ENCODE measurements around the gene MASP1.
"Not testable (repeated sequence)": the region's sequence is repeated elsewhere in the genome, so short reads cannot be mapped to it uniquely, and the experiment has no call there.

The MASP1 gene

DNA sequence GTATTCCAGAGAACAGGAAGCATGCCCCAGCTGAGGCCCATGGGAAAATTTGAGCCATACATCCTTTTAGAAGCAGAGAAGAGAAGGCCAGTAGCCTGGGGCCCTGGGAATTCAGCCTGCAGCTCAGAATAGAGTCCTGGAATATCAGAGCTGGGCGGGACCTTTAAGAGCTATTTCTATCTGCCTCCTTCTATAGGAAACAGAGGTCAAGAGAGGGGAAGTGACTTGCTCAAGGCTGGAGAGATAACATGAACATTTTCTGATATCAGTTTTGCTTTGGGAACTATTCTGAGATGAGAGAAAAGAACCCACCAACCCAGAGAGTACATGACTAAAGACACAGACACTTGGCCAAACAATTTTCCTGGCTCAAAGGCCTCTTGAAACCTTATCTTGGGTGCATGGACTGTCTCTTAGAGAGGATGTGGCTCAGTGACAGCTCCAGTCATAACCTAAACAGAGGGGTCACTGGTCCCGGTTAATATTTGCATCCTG is 26.0 kb downstream of the MASP1 start:
- no peak for DNase-seq
- no peak for ATAC-seq

DNA sequence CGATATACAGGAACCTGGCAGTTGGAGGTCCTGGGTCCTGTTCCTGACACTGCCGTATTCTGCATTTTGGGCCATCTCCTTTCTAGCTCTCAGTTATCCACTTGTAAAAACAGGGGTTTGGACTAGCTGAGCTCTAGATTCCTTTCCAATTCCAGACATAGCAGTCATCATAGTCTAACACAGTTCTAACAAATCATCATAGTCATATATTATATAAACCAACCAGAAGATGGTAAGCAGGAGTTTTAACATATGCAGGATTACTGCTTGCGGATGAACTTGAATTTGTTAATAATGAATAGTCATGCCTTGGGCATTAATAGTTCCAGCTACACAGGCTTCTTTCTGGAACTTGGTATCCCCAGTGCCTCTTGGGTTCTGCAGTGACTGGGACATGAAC is 26.6 kb downstream of the MASP1 start:
- no peak for ATAC-seq
- no peak for DNase-seq

DNA sequence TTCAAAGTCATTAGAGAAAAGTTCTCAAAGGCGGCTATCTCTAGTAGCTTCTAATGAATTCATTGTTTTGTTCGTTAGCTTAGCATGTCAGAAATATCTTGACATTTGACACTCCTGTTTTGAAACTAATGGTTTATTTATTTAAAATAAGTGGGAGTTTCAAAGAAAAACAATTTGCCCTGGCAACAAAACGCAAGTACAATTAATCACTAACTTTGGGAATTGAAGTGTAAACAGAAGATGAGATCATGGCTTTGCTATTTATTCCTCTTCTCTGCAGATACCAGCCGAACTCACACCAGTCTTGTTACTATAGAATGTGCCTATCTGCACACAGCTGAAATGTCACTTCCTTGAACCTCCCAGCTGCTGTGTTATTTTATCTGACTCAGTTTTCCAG is 27.5 kb downstream of the MASP1 start:
- DNase-seq (no peak), ATAC-seq (no peak)

DNA sequence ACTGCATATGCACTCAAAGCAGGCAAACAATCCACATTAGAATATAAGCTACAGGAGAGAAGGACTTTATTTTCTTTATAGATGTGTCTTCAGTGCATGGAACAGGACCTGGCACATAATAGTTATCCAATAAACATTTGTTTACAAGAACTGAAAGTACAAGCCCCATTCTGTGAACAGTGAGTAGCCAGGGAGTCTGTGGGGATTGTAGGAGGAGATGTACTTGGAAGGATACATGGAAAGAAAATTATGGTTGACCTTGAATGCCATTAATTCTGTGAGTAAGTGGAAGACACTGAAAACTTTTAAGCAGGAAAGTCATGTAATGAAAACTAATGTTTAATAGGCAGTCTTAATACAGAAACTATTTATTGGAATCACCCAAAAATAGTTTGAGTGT is 28.3 kb downstream of the MASP1 start:
- no peak for DNase-seq
- ATAC-seq = no peak

DNA sequence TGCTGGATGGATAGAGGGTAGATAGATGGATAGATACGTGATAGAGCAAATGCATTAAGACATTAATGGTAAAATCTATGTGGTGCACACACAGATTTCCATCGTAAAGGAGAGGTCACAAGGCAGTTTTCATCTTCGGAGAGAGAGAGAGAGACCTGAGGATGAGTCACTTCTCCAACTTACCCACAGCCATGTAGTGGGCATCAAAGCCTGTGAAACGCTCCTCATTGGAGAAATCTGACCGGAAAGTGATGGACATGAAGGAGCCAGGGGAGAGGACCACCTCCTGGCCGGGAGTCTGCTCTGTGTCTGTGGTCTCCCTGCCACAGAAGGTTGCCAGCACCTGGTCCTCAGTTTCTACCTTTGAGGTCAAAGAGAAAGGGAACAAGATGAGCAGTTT is 29.2 kb downstream of the MASP1 start:
- no peak for ATAC-seq
- no peak for DNase-seq

DNA sequence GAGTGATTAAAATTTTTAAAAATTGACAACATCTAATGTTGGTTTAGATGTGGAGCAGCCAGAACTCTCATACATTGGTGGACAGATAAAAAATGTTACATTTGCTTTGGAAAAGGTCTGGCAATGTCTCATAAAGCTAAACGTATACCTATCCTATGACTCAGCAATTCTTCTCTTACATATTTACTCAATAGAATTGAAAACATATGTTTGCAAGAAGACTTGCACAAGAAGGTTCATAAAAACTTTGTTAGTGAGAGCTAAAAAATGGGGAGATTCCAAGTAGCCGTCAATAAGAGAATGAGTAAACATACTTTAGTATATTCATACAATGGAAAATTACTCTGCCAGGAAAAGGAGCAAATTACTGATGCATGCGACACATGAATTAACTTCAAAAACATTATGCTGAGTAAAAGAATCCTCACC is 30.0 kb downstream of the MASP1 start:
- no peak for ATAC-seq
- no peak for DNase-seq

DNA sequence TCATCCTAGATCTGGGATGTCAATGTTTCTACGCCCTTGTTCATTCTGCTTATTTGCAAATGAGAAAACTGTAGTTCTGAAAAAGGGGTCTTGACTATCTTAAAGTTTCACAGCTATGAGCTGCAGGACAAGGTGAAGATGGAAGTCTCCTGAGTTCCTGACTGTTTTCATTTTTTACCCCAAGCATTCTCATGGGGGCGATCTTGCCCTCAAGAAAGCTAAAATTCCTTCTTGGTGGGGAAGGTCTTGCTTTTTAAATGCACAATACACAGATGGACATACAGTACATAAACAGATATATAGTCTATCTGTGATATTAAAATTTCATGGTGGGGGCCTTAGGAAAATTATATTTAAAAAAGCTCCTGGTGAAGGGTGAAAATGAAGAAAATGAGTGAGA is 32.4 kb downstream of the MASP1 start:
- ATAC-seq (no peak), DNase-seq (no peak)

DNA sequence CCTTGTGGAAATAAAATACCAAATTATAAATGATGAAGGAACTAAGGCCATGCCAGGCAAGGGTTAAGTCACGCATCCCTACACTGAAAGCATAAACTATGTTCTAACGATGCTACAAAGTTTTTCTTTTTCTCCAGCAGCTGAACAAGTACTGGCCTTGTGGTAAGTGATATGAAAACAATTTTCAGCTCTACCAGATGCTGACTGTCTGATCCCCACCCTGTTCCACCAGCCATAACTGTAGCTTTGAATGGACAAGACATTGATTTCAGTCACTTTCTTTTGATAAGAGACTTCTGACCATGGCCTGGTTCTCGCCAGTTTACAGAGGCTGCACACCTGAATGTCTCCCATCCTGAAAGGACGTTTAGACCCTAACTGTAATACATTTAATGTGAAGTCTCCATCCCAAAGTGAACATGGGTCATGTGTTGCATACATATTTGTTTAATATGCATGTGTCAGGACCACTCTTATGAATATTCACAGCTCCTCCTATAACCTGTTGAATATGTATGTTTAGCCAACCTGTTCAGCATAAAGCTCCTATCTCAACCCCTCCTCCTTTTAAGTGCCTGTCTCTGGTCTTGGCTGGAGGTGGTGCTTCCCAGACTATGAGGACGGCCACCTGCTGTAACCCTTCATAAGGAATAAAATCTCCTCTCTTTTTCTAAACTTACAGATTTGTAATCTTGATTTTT is 33.4 kb downstream of the MASP1 start:
- DNase-seq (no peak), ATAC-seq (no peak)

DNA sequence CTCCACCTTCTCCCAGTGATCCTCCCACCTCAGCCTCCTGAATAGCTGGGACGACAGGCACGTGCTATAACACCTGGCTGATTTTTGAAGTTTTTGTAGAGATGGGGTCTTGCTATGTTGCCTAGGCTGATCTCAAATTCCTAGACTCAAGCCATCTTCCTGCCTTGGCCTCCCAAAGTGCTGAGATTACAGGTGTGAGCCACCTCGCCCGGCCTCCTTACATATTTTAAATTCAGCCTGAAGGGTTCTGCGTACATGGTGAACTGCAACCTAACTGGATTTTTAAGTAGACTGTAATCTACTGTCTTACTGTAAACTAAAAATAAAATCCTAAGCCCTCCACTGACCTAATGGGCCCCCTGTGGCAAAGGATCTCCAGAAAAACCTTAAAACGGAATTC is 34.1 kb downstream of the MASP1 start:
- no peak for ATAC-seq
- DNase-seq = no peak

DNA sequence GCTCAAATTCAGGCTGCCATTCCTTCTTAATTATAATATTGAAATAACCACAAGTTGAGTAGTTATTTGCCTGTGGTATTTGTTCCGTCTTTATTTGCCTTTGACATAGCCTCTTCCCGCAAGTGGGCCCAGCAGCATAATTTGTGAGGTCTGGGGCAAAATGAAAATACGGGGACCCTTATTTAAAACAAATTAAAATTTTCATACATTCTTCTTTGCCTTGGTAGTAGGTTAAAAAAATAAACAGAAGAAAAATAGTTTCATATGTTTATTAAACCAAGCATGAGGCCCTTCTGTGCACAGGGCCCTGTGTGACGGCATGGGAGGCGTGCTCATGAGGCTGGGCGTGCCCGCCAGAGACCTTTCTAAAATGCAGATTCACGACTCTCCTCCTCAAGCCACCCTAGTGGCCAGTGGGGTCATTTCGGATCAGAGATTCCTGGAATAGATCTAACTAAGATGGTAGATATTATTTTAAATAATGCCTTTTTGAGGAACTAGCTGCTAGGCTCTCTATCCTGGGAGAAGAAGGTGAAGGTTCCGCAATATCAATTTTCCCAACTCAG is 35.4 kb downstream of the MASP1 start:
- no peak for DNase-seq
- no peak for ATAC-seq

DNA sequence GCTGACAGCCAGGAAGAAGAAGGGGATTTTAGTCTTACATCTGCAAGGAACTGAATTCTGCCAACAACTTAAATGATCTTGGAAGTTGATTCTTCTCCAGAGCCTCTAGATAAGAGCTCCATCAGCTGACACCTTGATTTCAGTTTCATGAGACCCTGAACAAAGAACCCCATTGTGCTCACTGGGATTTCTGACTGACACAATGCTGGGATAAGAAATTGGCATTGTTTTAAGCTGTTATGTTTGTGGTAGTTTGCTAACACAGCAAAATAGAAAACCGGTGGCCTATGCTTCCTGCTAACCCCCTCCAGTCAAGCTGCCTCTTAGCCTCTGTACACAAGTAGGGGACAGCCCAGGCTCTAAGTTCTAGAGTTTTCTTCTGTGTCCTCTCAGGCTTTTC is 36.2 kb downstream of the MASP1 start:
- no peak for ATAC-seq
- no peak for DNase-seq

DNA sequence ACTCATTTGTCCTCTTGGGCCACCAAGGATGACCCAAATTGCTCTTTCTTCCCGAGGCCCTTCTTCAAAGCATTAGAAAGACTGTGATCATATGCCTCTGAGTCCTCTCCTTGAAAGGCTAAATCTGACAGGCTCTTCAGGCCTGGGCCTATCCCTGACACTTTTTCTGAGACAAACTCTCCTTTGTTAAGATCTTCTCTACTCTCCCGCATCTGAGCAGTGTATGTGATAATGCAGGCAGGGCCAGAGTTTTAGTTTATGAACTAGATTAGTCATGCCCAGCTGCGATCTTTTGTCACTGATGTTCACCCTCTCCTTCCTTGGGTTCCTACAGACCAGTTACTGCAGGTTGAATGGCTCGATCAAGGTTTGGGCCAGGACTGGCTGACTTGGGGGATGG is 39.2 kb downstream of the MASP1 start:
- no peak for DNase-seq
- ATAC-seq = no peak

DNA sequence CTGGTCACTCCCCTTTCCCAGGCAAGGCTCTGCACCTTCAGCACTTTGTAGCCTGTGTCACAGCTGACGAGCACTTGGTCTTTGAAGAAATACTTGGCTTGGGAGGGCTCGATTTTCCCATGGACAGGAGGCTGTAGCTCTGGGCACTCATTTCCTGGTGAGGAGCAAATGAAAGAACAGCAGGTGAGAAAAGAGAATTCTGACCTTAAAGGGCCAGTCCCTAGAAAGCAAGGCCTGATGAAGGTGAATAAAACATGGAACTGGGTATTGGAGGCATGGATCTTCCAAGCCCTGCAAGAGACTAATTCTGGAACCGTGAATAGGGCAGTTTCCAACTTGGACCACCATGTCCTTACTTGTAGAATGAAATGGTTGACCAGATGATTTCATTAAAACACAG is 39.9 kb downstream of the MASP1 start:
- no peak for ATAC-seq

DNA sequence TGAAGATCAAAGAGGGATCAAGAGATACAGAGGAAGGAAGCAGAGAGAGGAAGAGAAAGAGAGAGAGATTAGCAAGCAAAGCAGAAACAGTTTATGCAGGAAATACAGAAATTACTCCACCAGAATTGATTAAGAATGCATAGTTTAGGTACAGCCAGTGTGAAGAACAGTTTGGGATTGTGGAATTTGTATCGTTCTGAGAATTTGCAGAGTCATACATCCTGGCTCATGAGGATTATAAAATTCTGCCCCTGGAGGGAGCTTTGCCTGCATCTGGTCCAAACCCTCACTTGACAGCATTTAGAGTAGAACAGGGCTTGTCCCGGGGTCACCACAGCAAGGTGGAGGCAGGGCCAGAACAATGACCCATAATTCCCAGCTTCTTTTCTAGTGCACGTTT is 44.1 kb downstream of the MASP1 start:
- ATAC-seq (no peak), DNase-seq (no peak)

More for the DNA sequence above, 39.9 kb downstream of the MASP1 start:
- DNase-seq = no peak

DNA sequence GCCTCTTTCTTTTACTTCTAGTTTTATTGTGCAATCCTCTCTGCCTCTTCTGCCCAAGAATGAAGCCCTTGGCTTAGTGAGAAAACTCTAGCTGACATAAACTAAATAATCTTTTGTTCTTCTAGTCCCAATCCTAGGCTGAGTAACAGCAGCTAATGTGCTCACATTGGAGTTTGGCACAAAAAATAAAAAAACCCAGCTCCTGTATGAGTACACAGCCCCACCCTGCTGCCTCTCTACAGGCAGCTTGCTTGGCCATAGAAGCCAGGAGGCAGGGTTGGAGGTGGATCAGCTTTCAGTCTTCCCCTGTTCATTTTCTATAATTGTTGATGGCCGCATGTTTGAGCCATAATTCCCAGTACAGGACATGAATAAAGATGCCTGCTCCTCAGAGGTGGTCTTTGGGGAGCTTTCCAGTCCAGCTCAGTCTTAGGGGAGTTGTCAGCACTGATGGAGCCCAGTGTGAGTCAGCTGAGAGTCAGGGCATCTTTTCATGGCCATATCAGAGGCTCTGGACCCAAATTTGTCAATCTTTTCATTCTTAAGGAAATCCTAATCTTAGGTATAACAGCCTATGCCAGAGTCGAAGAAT is 47.5 kb downstream of the MASP1 start:
- no peak for DNase-seq
- ATAC-seq = no peak

DNA sequence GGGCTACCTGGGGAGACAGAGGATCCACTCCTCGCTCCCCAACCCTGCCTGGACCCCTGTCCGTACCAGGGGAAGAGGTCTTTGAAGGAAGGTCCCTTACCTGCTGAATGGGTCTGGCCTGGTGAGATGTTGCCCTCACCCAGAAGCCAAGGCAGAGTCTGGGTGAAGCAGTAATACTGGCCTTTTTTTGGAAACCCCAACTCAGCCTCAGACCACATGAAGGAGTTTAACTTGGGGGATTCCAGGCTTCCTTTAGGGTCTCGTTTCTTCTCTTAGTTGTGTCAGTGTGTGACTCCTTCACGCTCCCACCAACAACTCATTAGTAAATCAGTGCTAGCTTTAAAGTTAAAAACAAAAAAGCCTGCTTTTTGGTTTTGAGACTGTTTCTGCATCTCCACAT is 48.6 kb downstream of the MASP1 start:
- no peak for ATAC-seq

DNA sequence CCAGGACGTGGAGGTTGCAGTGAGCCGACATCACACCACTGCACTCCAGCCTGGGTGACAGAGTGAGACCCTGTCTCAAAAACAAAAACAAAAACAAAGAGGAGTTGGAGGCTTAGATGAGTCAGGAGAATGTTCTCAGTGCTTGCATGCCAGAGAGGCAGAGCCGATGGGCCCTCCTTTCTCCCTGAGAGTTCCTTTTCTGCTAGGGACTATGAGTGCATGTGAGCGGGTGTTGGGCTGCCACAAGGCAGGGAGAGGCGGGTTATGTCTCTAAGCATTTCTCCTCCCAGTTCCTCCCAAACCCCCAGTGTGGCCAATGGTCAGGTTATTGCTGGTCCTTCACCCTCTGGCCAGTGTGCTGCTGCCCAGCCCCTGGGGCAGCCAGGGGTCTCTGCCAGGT is 49.1 kb downstream of the MASP1 start:
- no peak for ATAC-seq
- DNase-seq = no peak

More for the DNA sequence above, 48.6 kb downstream of the MASP1 start:
- DNase-seq = no peak

DNA sequence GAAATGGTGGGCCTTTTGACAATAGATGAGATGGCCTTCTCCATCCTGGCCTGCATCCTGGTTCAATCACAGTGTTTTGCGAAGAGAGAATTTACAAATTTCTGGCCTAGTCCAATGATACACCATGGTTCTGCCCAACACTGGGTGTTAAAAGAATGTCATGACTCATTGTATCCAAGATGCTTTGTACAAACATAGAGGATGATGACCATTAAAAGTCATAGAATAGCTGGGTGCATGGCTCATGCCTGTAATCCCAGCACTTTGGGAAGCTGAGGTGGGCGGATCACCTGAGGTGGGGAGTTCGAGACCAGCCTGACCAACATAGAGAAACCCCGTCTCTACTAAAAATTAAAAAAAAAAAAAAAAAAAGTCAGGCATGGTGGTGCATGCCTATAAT is 52.7 kb downstream of the MASP1 start:
- not testable (repeated sequence) for DNase-seq, ATAC-seq

DNA sequence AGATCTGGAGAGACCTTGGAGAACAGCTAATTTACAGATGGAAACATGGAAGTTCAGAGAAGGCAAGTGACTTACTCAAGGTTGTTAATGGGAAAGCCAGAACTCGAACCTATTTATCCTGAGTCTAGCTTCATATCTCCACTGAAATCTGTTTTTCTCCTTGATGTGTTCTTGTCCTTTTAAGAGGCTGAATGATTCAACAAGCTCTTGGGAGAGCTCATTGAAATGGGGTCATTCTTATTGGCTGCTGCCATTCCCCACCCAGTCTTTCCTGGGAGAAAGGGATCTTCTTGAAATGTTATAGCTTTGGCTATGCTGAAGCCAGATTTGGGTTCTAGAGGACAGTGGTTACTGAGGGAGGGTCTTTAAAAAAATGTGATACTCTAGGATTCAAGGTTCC is 53.3 kb downstream of the MASP1 start:
- ATAC-seq = no peak
- no peak for DNase-seq

DNA sequence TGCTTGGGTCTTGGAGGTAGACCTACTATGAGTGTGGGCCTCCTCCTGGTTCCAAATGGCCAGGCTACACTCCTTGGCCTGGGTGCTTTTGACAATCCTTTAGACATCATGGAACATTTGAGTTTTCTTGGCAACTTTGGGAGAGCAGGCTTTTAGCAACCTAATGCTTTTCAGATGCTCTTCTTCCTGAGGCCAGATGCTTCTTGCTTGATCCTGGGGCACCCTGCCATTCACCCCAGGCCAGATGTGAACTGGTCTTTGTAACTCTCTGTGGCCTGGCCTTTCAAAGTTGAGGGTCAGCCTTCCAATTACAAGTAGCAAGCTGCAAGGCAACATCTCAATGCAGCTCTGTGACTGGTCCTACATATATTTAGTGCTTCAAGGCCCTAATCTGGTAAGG is 53.8 kb downstream of the MASP1 start:
- no peak for ATAC-seq
- no peak for DNase-seq

DNA sequence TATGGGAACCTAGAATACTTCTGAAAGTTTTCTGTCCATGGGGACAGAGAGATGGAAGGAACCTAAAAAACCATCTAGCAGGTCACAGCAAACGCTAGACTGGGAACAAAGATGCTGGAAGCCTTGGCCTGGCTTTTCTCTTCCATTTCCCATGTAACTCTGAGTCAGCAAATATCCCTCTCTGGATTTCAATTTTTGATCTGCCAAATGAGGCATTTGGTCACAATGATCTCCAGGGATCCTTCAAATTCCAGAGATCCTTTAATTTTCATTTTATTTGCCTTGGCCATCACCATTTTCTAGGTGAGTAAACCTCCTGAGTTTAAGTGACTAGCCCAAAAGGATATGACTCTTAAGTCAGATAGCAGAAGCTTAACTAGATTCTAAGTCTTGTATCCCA is 54.6 kb downstream of the MASP1 start:
- DNase-seq = no peak
- no peak for ATAC-seq

DNA sequence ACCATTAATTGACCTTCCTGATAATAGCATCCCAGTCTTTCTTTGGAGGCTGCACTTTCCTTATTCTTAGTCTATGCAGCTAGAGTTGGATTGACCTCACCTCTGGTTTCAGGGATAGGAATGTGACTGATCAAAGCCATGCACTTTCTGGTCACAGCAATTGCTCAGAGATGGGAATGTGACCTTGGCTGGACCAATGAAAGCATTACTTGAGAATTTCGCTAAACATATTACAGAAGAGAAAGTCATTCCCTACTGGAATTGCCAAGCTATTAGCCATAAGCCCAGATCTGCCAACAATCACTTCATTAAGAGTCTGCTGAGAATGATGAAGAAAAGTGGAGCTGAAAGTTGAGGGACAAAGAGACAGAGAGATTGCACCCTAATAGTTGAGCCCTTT is 61.5 kb downstream of the MASP1 start:
- ATAC-seq (no peak), DNase-seq (no peak)

DNA sequence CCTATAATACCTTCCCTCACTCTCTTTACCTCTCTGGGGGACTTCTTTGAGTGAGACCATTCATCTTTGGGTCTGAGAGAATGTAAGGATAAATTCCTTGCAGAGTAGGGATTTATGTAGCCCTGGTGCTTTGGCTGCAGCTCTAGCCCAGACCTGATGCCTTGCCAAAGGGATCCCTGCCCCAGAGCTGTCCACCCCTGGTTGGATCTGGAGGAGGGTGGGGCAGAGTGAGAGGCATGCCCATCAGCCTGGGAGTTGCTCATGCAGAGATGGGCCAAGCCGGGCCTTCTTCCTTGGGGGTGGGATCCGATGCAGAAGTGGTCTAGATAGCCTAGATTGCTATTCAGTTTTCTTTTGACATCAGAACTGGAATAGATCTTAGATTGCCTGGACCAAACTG is 62.8 kb downstream of the MASP1 start:
- DNase-seq (no peak), ATAC-seq (no peak)
